Gastrocnemius medialis (tissue), 4 donors: ENCODE measurements around the gene PDCD10. TPM values are rescaled to one million over a fixed set of nuclear protein-coding genes. Genes with fewer than 3 reads are reported as not detected.

Experiments
- ATAC-seq, 2 donors: fragments of 150-250 bp; one replicate each; pipeline ENCODE4 v1.9.1; 2016
- DNase-seq, 2 donors: peaks; one replicate each; pipeline ENCODE4 v3.0.0-alpha.2; 2019
- H3K27ac ChIP-seq, 4 donors: fragments of 200-600 bp; sonication (generic); 1 replicate in 1 of 4; 2 replicates in 3 of 4; pipeline ENCODE4 v1.5.1; 2016 to 2018; ENCODE audit warnings: mild to moderate bottlenecking in 2 of 4, moderate library complexity in 1 of 4
- H3K27me3 ChIP-seq, 3 donors: fragments of 200-600 bp; sonication (generic) in 2 of 3; 1 replicate in 1 of 3; 2 replicates in 2 of 3; pipeline versions ENCODE4 v1.5.1 to v1.6.0; 2016 to 2019; ENCODE audit warnings: mild to moderate bottlenecking in 1 of 3, moderate library complexity in 1 of 3
- H3K36me3 ChIP-seq, 2 donors: fragments of 200-600 bp; sonication (generic) in 1 of 2; one replicate each; pipeline ENCODE4 v1.5.1; 2017 to 2018
- H3K4me1 ChIP-seq, 2 donors: fragments of 200-600 bp; sonication (generic) in 1 of 2; one replicate each; pipeline ENCODE4 v1.5.1; 2016 to 2017; ENCODE audit warnings: mild to moderate bottlenecking in 2 of 2
- H3K4me3 ChIP-seq, 4 donors: fragments of 200-600 bp; sonication (generic) in 3 of 4; 1 replicate in 1 of 4; 2 replicates in 3 of 4; pipeline ENCODE4 v1.5.1; 2016 to 2019; ENCODE audit warnings: mild to moderate bottlenecking in 2 of 4
- H3K9me3 ChIP-seq, 3 donors: fragments of 200-600 bp; sonication (generic) in 2 of 3; 1 replicate in 1 of 3; 2 replicates in 2 of 3; pipeline ENCODE4 v1.5.1; 2016 to 2019
- CTCF ChIP-seq, 5 experiments: fragments of 450-650 bp in 3 of 5; fragments of 200-600 bp in 2 of 5; sonication (generic) in 2 of 5; IDR thresholded peaks in 4 of 5; conservative IDR thresholded peaks in 1 of 5; 1 replicate in 4 of 5; 2 replicates in 1 of 5; pipeline ENCODE4 v1.5.1; 2016 to 2019; ENCODE audit warnings: antibody characterized with exemption in 5 of 5, mild to moderate bottlenecking in 3 of 5, moderate library complexity in 3 of 5
- POLR2A ChIP-seq, 2 donors: fragments of 450-650 bp; IDR thresholded peaks; one replicate each; pipeline ENCODE4 v1.6.1; 2017; ENCODE audit warnings: antibody characterized with exemption in 2 of 2, mild to moderate bottlenecking in 2 of 2, moderate library complexity in 2 of 2
- in situ Hi-C, 4 donors: fragments of 200-750 bp; cut with MboI; loops; one replicate each; pipeline versions ENCODE4 v1.15.0 to v1.8.0; 2017; ENCODE audit warnings: low sequenced_read_pairs in 4 of 4
- intact Hi-C: fragments of 100-400 bp; cut with DNase I; formaldehyde crosslinking; loops from one replicate; pipeline ENCODE4 v1.15.1; 2023; ENCODE audit warnings: low total_unique reads
- total RNA-seq, 4 donors: library from RNA; depleted of rRNA; stranded (reverse); fragments of >200 nt; gene quantifications; one replicate each; pipeline versions ENCODE4 v1.1.0 to v1.2.3, GENCODE V29; 2016

The PDCD10 gene
- total RNA-seq: 10 to 100 TPM; 25.7 to 32.6 (median 31.6) TPM

GRCh38 chr3:167734498-167735232 is at the start of gene PDCD10:
PDCD10 (minus strand) TSS chr3:167734892; CDS start chr3:167720157, 14,735 bp downstream.
- peak within 1 kb of the TSS; percentile 90 to 94 (median 92) for H3K27ac ChIP-seq
- ATAC-seq (peak; percentile 94 to 96), DNase-seq (peak; percentile 98)
- H3K9me3 ChIP-seq: no peaks in the 10 kb centered on the region
- intact Hi-C loops: loop anchor here (2.0 to 5.0 kb wide), 3 partner anchors 148 to 360 kb away; partner anchors contain the start of gene GOLIM4
- H3K27me3 ChIP-seq: no peaks in the 10 kb centered on the region
- H3K4me1 ChIP-seq: peaks cover 27 to 33% of the 10 kb centered on the region in 2 donors
- H3K36me3 ChIP-seq: no peaks in the 10 kb centered on the region
- in situ Hi-C loops: no loop called here
- TF ChIP-seq POLR2A (IDR thresholded peaks at IDR 0.05) (peak; percentile 52 to 57), CTCF (IDR thresholded peaks at IDR 0.05 in 4 of 5, conservative IDR thresholded peaks at IDR 0.05 in 1 of 5) (peak in 1 of 5 experiments; percentile 6)
- peak within 1 kb of the TSS; percentile 63 to 91 (median 83) for H3K4me3 ChIP-seq

- TF ChIP-seq CTCF (IDR thresholded peaks at IDR 0.05 in 4 of 5, conservative IDR thresholded peaks at IDR 0.05 in 1 of 5): no peak
- no peak for TF ChIP-seq POLR2A (IDR thresholded peaks at IDR 0.05)
- intact Hi-C loops: no loop called here
- no peak overlapping the region for H3K4me3 ChIP-seq
- in situ Hi-C loops: no loop called here
- no peaks in the 10 kb centered on the region for H3K36me3 ChIP-seq
- no peak for DNase-seq
- H3K27me3 ChIP-seq: no peaks in the 10 kb centered on the region
- no peak overlapping the region for H3K27ac ChIP-seq
- H3K9me3 ChIP-seq: no peaks in the 10 kb centered on the region
- ATAC-seq: no peak
- no peaks in the 10 kb centered on the region for H3K4me1 ChIP-seq
These were observed 49.1 kb upstream of the PDCD10 start for GRCh38 chr3:167783781-167784180.

- ATAC-seq (no peak), DNase-seq (no peak)
- H3K27me3 ChIP-seq: no peaks in the 10 kb centered on the region
- H3K27ac ChIP-seq: no peak overlapping the region
- in situ Hi-C loops (no loop called here), intact Hi-C loops (no loop called here)
- H3K36me3 ChIP-seq: no peaks in the 10 kb centered on the region
- no peaks in the 10 kb centered on the region for H3K9me3 ChIP-seq
- TF ChIP-seq CTCF (IDR thresholded peaks at IDR 0.05 in 4 of 5, conservative IDR thresholded peaks at IDR 0.05 in 1 of 5) (no peak), POLR2A (IDR thresholded peaks at IDR 0.05) (no peak)
- H3K4me1 ChIP-seq: no peaks in the 10 kb centered on the region
- no peak overlapping the region for H3K4me3 ChIP-seq
These were observed 45.7 kb upstream of the PDCD10 start for GRCh38 chr3:167780214-167780883.

GRCh38 chr3:167777356-167777755 is 42.7 kb upstream of the PDCD10 start:
- DNase-seq (no peak), ATAC-seq (no peak)
- H3K27me3 ChIP-seq: no peaks in the 10 kb centered on the region
- H3K27ac ChIP-seq: no peak overlapping the region
- no peaks in the 10 kb centered on the region for H3K9me3 ChIP-seq
- H3K36me3 ChIP-seq: no peaks in the 10 kb centered on the region
- in situ Hi-C loops (no loop called here), intact Hi-C loops (no loop called here)
- H3K4me1 ChIP-seq: no peaks in the 10 kb centered on the region
- TF ChIP-seq CTCF (IDR thresholded peaks at IDR 0.05 in 4 of 5, conservative IDR thresholded peaks at IDR 0.05 in 1 of 5) (no peak), POLR2A (IDR thresholded peaks at IDR 0.05) (no peak)
- no peak overlapping the region for H3K4me3 ChIP-seq
